ENCODE measurements around the gene ARSG. TPM values are rescaled to one million over a fixed set of nuclear protein-coding genes. Genes with fewer than 3 reads are reported as not detected.

ARSG gene
- total and polyA plus RNA-seq, 2 of the 8 experiments (the other 6 are each of a cell fraction or from before 2014, with no cell fraction given): 3.3 to 4.0 TPM

DNA sequence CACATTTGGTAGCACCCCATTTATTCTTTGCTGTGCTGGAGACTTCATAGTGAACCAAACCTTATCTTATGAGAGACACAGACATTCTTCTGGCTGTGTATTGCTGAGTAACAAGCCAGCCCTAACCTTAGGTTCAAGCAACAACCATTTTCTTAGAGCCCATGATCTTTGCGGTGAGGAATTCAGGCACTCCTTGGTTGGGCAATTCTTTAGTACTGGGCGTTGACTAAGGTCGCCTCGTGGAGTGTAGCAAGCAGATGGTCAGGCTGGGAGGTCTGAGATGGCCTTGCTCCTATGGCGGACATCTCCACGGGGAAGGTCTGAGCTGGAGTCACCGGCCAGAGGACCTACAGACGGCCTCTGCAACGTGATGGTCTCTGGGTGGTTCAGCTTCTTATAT is 43.1 kb downstream of the ARSG start:
- H2BK5ac ChIP-seq (ENCODE audit: low read depth, low read length): no peak overlapping the region
- no peak overlapping the region for H3K56ac ChIP-seq (replicated peaks; ENCODE audit: insufficient read length, low read depth, low read length)
- H4K20me1 ChIP-seq (replicated peaks in 1 of 2; ENCODE audit: control insufficient read depth in 1 of 2, insufficient read depth in 2 of 2, low read length in 2 of 2): no peaks in the 10 kb centered on the region
- 86% methylated on average over 9 of the region's 9 CpGs; no CpG with 5 or more reads in 1 of the 2 experiments for WGBS, 2 experiments (ENCODE audit: extremely low coverage in 1 of 2, insufficient coverage in 1 of 2, insufficient read length in 1 of 2, insufficient replicate concordance in 2 of 2, low coverage in 1 of 2, low lambda C conversion rate in 2 of 2, missing lambda C conversion rate in 1 of 2)
- H4K8ac ChIP-seq (ENCODE audit: extremely low read depth, insufficient read depth, low read length): no peak overlapping the region
- no peak overlapping the region for H2BK15ac ChIP-seq (ENCODE audit: low read length)
- ChIA-PET CTCF (ENCODE audit: partially characterized antibody) (interaction anchor here (1.6 kb wide), 1 partner anchor 12 kb away, joined by 5 read pairs; no protein-coding TSS in a partner anchor), POLR2A (ENCODE audit: partially characterized antibody) (no interaction called here)
- H3K4me1 ChIP-seq (replicated peaks in 1 of 4; ENCODE audit: control insufficient read depth in 3 of 4, insufficient read depth in 4 of 4, low read length in 3 of 4): no peaks in the 10 kb centered on the region
- H2BK20ac ChIP-seq (ENCODE audit: low read length): no peak overlapping the region
- H3K4ac ChIP-seq (replicated peaks; ENCODE audit: insufficient read length, low read depth, low read length): no peak overlapping the region
- peaks cover 0 to 4% of the 10 kb centered on the region in 2 experiments; a peak in 1 of 4 replicates for H3K9me3 ChIP-seq (ENCODE audit: insufficient read depth in 2 of 2, low read depth in 1 of 2, low read length in 1 of 2)
- H3K27ac ChIP-seq (ENCODE audit: low read depth, low read length): no peak overlapping the region
- no peak overlapping the region for H4K91ac ChIP-seq (replicated peaks; ENCODE audit: insufficient read length, low read length)
- no peak overlapping the region for H2BK120ac ChIP-seq (replicated peaks; ENCODE audit: low read depth, low read length)
- H3K4me3 ChIP-seq (ENCODE audit: extremely low read depth in 1 of 4, insufficient read depth in 2 of 4, low read depth in 3 of 4, low read length in 4 of 4): no peak overlapping the region
- H3K79me2 ChIP-seq (ENCODE audit: control insufficient read depth in 1 of 2, insufficient read depth in 2 of 2, low read length in 2 of 2): no peaks in the 10 kb centered on the region
- no peak overlapping the region for H3K18ac ChIP-seq (ENCODE audit: extremely low read depth, low read length)
- no peaks in the 10 kb centered on the region for H3K23me2 ChIP-seq (ENCODE audit: low read depth, low read length)
- H2BK12ac ChIP-seq (ENCODE audit: low read depth, low read length): no peak overlapping the region
- no peaks in the 10 kb centered on the region for H3K36me3 ChIP-seq (ENCODE audit: control insufficient read depth in 2 of 4, insufficient read depth in 4 of 4, low read length in 3 of 4)
- H3K4me2 ChIP-seq (ENCODE audit: insufficient read depth in 1 of 2, low read depth in 2 of 2, low read length in 2 of 2): no peak overlapping the region
- no peak overlapping the region for H3K23ac ChIP-seq (ENCODE audit: insufficient read length)
- H4K5ac ChIP-seq (ENCODE audit: insufficient read length, low read depth, low read length): no peak overlapping the region
- no peak for TF ChIP-seq RNF2 (IDR thresholded peaks at IDR 0.05; ENCODE audit: borderline replicate concordance, low read depth, low read length, missing control alignments, poor library complexity, severe bottlenecking)
- TF ChIP-seq ASH2L (IDR thresholded peaks at IDR 0.05; ENCODE audit: low read length): no peak
- TF ChIP-seq, protein P1, sequence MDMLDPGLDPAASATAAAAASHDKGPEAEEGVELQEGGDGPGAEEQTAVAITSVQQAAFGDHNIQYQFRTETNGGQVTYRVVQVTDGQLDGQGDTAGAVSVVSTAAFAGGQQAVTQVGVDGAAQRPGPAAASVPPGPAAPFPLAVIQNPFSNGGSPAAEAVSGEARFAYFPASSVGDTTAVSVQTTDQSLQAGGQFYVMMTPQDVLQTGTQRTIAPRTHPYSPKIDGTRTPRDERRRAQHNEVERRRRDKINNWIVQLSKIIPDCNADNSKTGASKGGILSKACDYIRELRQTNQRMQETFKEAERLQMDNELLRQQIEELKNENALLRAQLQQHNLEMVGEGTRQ (IDR thresholded peaks at IDR 0.05; ENCODE audit: low read length): no peak
- no peak for TF ChIP-seq ZNF274 (IDR thresholded peaks at IDR 0.05; ENCODE audit: borderline replicate concordance, extremely low read depth, low read length)
- no peak for TF ChIP-seq CTCF (IDR thresholded peaks at IDR 0.05; ENCODE audit: control extremely low read depth in 1 of 3, insufficient read depth in 1 of 3, low read depth in 1 of 3, low read length in 3 of 3)
- no peak for TF ChIP-seq TAF1 (IDR thresholded peaks at IDR 0.05; ENCODE audit: low read depth, low read length)
- no peak for TF ChIP-seq RBBP5 (IDR thresholded peaks at IDR 0.05; ENCODE audit: borderline replicate concordance, low read depth, low read length)
- H2AFZ ChIP-seq (ENCODE audit: low read length): no peak overlapping the region
- no peak for FAIRE-seq
- no peaks in the 10 kb centered on the region for H3K79me1 ChIP-seq (ENCODE audit: low read depth, low read length)
- no peak overlapping the region for H3K14ac ChIP-seq (ENCODE audit: insufficient read length)
- DNase-seq (ENCODE audit: low read depth in 1 of 2, low spot score in 2 of 2): no peak
- no peaks in the 10 kb centered on the region for H3K27me3 ChIP-seq (replicated peaks in 1 of 4; ENCODE audit: control insufficient read depth in 3 of 4, extremely low read depth in 1 of 4, insufficient read depth in 3 of 4, low read length in 3 of 4)
- H2AK5ac ChIP-seq (ENCODE audit: low read depth, low read length): no peak overlapping the region
- H3K9ac ChIP-seq (replicated peaks in 1 of 4; ENCODE audit: extremely low read depth in 1 of 4, low read depth in 3 of 4, low read length in 3 of 4): no peak overlapping the region

All from H1 (cell line).